SK-N-SH treated with all-trans-retinoic acid at 6 μM for 48 hours (cell line): ENCODE results near the gene RAB30.

Experiments used
- ARNTL ChIP-seq: fragments of 450-650 bp; formaldehyde crosslinking; IDR thresholded peaks from 2 replicates; pipeline ENCODE4 v1.5.0; 2020; ENCODE audit warnings: low read depth, mild to moderate bottlenecking, moderate library complexity, borderline replicate concordance
- OSR1 ChIP-seq: fragments of 250-450 bp; sonication (Bioruptor Pico); IDR thresholded peaks from 2 replicates; pipeline ENCODE4 v1.8.0; 2022; ENCODE audit warnings: moderate library complexity, mild to moderate bottlenecking, inconsistent platforms
- RARB ChIP-seq: fragments of 250-450 bp; sonication (Bioruptor Pico); IDR thresholded peaks from 2 replicates; pipeline ENCODE4 v1.8.0; 2021; ENCODE audit warnings: mild to moderate bottlenecking, moderate library complexity
- TSHZ2 ChIP-seq: fragments of 250-450 bp; sonication (Bioruptor Pico); IDR thresholded peaks from 2 replicates; pipeline ENCODE4 v1.5.0; 2020; ENCODE audit warnings: mild to moderate bottlenecking, moderate library complexity

GRCh38 chr11:83008581-83008923 is 63.1 kb downstream of the RAB30 start:
- TF ChIP-seq OSR1 (no peak), ARNTL (no peak), TSHZ2 (CRISPR knock-in tag) (no peak), RARB (CRISPR knock-in tag) (no peak)
